HEK293 (cell line): ENCODE results near the gene PPP1R3F.

ENCODE experiments used
- CTCF ChIA-PET: fragments of 350-600 bp; formaldehyde crosslinking; extraction: SDS; loops from one replicate; lab custom pipeline; 2021; ENCODE audit warnings: antibody characterized with exemption; lab: Yijun Ruan, JAX
- POLR2A ChIA-PET: fragments of 300-600 bp; formaldehyde crosslinking; extraction: SDS; loops from one replicate; lab custom pipeline; 2020; ENCODE audit warnings: antibody characterized with exemption, inconsistent platforms; lab: Yijun Ruan, JAX
- H3K27ac ChIP-seq: fragments of 200-500 bp; sonication (Bioruptor generic); 2 replicates; pipeline ENCODE4 v1.5.1; 2014; ENCODE audit warnings: low read depth, low read length, control low read depth, inconsistent platforms; ENCODE audit errors: extremely low read depth
- H3K36me3 ChIP-seq, 2 experiments: fragments of 200-500 bp in 1 of 2; sonication (Bioruptor generic) in 1 of 2; 1 replicate in 1 of 2; 2 replicates in 1 of 2; pipeline ENCODE4 v1.5.1; 2014 to 2017; ENCODE audit warnings: inconsistent platforms in 2 of 2, low read length in 2 of 2; ENCODE audit not compliant: control insufficient read depth in 2 of 2, insufficient read depth in 1 of 2
- H3K4me1 ChIP-seq: fragments of 200-500 bp; sonication (Bioruptor generic); 2 replicates; pipeline ENCODE4 v1.5.1; 2014; ENCODE audit warnings: mild to moderate bottlenecking, low read length, inconsistent platforms; ENCODE audit not compliant: control insufficient read depth, insufficient read depth
- H3K4me3 ChIP-seq: 2 replicates; pipeline ENCODE4 v1.5.1; 2011; ENCODE audit warnings: low read depth, mild to moderate bottlenecking, control low read depth, low read length, moderate library complexity
- H3K9me3 ChIP-seq: fragments of 200-500 bp; sonication (Bioruptor generic); 2 replicates; pipeline ENCODE4 v1.5.1; 2014; ENCODE audit warnings: low read depth, low read length, inconsistent platforms; ENCODE audit not compliant: control insufficient read depth, insufficient read depth
- BCL11B ChIP-seq: fragments of 450-650 bp; formaldehyde crosslinking; IDR thresholded peaks from 2 replicates; pipeline ENCODE4 v1.5.1; 2016; ENCODE audit warnings: low read depth, missing biosample characterization, missing genetic modification characterization
- GLI4 ChIP-seq: fragments of 450-650 bp; formaldehyde crosslinking; IDR thresholded peaks from 2 replicates; pipeline ENCODE4 v1.5.1; 2016; ENCODE audit warnings: missing biosample characterization, missing genetic modification characterization
- HOXC10 ChIP-seq: sonication (generic); formaldehyde crosslinking; IDR thresholded peaks from 2 replicates; pipeline ENCODE4 v1.8.1; 2023; ENCODE audit warnings: mild to moderate bottlenecking, missing genetic modification reagents
- OVOL3 ChIP-seq: fragments of 450-650 bp; formaldehyde crosslinking; IDR thresholded peaks from 2 replicates; pipeline ENCODE4 v1.5.1; 2016; ENCODE audit warnings: missing biosample characterization, missing genetic modification characterization
- SP3 ChIP-seq: fragments of 450-650 bp; formaldehyde crosslinking; IDR thresholded peaks from 2 replicates; pipeline ENCODE4 v1.5.1; 2016; ENCODE audit warnings: missing biosample characterization, missing genetic modification characterization
- YY1 ChIP-seq: fragments of 450-650 bp; formaldehyde crosslinking; IDR thresholded peaks from 2 replicates; pipeline ENCODE4 v1.5.1; 2018; ENCODE audit warnings: missing biosample characterization, missing genetic modification characterization
- ZBTB48 ChIP-seq: fragments of 450-650 bp; formaldehyde crosslinking; IDR thresholded peaks from 2 replicates; pipeline ENCODE4 v1.5.1; 2016; ENCODE audit warnings: missing biosample characterization, missing genetic modification characterization
- ZFP3 ChIP-seq: fragments of 450-650 bp; formaldehyde crosslinking; IDR thresholded peaks from 2 replicates; pipeline ENCODE4 v1.5.1; 2016; ENCODE audit warnings: low read depth, missing biosample characterization, missing genetic modification characterization
- ZFP37 ChIP-seq: fragments of 450-650 bp; formaldehyde crosslinking; IDR thresholded peaks from 2 replicates; pipeline ENCODE4 v1.5.1; 2016; ENCODE audit warnings: missing biosample characterization, missing genetic modification characterization
- ZNF112 ChIP-seq: fragments of 450-650 bp; formaldehyde crosslinking; IDR thresholded peaks from 2 replicates; pipeline ENCODE4 v1.5.0; 2017; ENCODE audit warnings: missing biosample characterization, missing genetic modification characterization
- ZNF114 ChIP-seq: fragments of 450-650 bp; formaldehyde crosslinking; IDR thresholded peaks from 2 replicates; pipeline ENCODE4 v1.5.0; 2017; ENCODE audit warnings: missing biosample characterization, missing genetic modification characterization
- ZNF16 ChIP-seq: fragments of 450-650 bp; formaldehyde crosslinking; IDR thresholded peaks from 2 replicates; pipeline ENCODE4 v1.5.1; 2016; ENCODE audit warnings: low read depth, missing biosample characterization, missing genetic modification characterization
- ZNF239 ChIP-seq: fragments of 450-650 bp; formaldehyde crosslinking; IDR thresholded peaks from 2 replicates; pipeline ENCODE4 v1.5.1; 2016; ENCODE audit warnings: missing biosample characterization, missing genetic modification characterization
- ZNF391 ChIP-seq: fragments of 450-650 bp; formaldehyde crosslinking; IDR thresholded peaks from 2 replicates; pipeline ENCODE4 v1.5.1; 2016; ENCODE audit warnings: low read depth, missing biosample characterization, missing genetic modification characterization, borderline replicate concordance
- ZNF48 ChIP-seq: fragments of 450-650 bp; formaldehyde crosslinking; IDR thresholded peaks from 2 replicates; pipeline ENCODE4 v1.5.1; 2016; ENCODE audit warnings: missing biosample characterization, missing genetic modification characterization
- ZNF664 ChIP-seq: fragments of 450-650 bp; formaldehyde crosslinking; IDR thresholded peaks from 2 replicates; pipeline ENCODE4 v1.5.1; 2016; ENCODE audit warnings: missing biosample characterization, missing genetic modification characterization
- ZXDB ChIP-seq: fragments of 450-650 bp; formaldehyde crosslinking; IDR thresholded peaks from 2 replicates; pipeline ENCODE4 v1.5.1; 2016; ENCODE audit warnings: missing biosample characterization, missing genetic modification characterization
- TF ChIP-seq, protein P1 (sequence below): fragments of 450-650 bp; formaldehyde crosslinking; IDR thresholded peaks from 2 replicates; pipeline ENCODE4 v1.5.1; 2016; ENCODE audit warnings: missing biosample characterization, missing genetic modification characterization
- TF ChIP-seq, protein P2 (sequence below): fragments of 450-650 bp; formaldehyde crosslinking; IDR thresholded peaks from 2 replicates; pipeline ENCODE4 v1.5.1; 2016; ENCODE audit warnings: missing biosample characterization, missing genetic modification characterization
- TF ChIP-seq, protein P3 (sequence below): fragments of 450-650 bp; formaldehyde crosslinking; IDR thresholded peaks from 2 replicates; pipeline ENCODE4 v1.5.1; 2017; ENCODE audit warnings: missing biosample characterization, mild to moderate bottlenecking, missing genetic modification characterization, moderate library complexity
- TF ChIP-seq, protein P4 (sequence below): fragments of 450-650 bp; formaldehyde crosslinking; IDR thresholded peaks from 2 replicates; pipeline ENCODE4 v1.5.1; 2016; ENCODE audit warnings: missing biosample characterization, missing genetic modification characterization
- TF ChIP-seq, protein P5 (sequence below): fragments of 450-650 bp; IDR thresholded peaks from 2 replicates; pipeline ENCODE4 v1.5.1; 2018; ENCODE audit warnings: missing biosample characterization, mild to moderate bottlenecking, missing genetic modification characterization
- TF ChIP-seq, protein P6 (sequence below): fragments of 450-650 bp; formaldehyde crosslinking; IDR thresholded peaks from 2 replicates; pipeline ENCODE4 v1.5.1; 2016; ENCODE audit warnings: missing biosample characterization, missing genetic modification characterization

The PPP1R3F gene

DNA sequence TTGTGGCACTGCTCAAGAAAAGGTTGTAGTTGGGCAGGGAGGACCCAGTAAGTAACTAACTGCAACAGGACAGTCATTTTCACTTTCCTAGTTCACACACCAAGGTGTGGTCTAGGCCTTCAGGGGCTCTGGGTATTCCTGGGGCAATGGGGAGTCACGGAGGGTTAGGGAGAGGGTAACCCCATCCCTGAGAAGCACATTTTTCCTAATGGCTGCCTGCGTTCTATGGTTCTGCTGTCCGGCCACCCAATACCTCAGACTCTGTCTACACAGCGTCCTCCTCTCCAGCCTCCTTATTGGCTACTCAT, 937 bp upstream of the PPP1R3F start:
- no peaks in the 10 kb centered on the region for H3K9me3 ChIP-seq
- H3K27ac ChIP-seq, result no peak overlapping the region; the same call in 1 of the 2 replicates
- ChIA-PET CTCF (interaction anchor here (0.8 to 1.4 kb wide), 3 partner anchors 23 to 570 kb away, joined by 3 to 5 read pairs (median 4); no protein-coding TSS in a partner anchor), POLR2A (interaction anchor here (0.8 to 2.2 kb wide), 13 partner anchors 10 to 532 kb away, joined by 3 to 31 read pairs (median 5); partner anchors contain the start of genes HDAC6, PLP2 and TFE3)
- TF ChIP-seq ZNF48 (tag by site-specific recombination) (no peak), ZFP37 (tag by site-specific recombination) (peak; percentile 16; the same call in 1 of the 2 replicates), ZNF391 (tag by site-specific recombination) (peak; percentile 25; the same call in 1 of the 2 replicates), ZBTB48 (peak; percentile 81), YY1 (tag by site-specific recombination) (peak; percentile 65), ZXDB (tag by site-specific recombination) (peak; percentile 31; the same call in 1 of the 2 replicates), ZNF16 (tag by site-specific recombination) (peak; percentile 92)
- TF ChIP-seq, protein P1, sequence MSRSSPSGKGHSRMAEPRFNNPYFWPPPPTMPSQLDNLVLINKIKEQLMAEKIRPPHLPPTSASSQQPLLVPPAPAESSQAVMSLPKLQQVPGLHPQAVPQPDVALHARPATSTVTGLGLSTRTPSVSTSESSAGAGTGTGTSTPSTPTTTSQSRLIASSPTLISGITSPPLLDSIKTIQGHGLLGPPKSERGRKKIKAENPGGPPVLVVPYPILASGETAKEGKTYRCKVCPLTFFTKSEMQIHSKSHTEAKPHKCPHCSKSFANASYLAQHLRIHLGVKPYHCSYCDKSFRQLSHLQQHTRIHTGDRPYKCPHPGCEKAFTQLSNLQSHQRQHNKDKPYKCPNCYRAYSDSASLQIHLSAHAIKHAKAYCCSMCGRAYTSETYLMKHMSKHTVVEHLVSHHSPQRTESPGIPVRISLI (tag by site-specific recombination), result no peak
- TF ChIP-seq, protein P2, sequence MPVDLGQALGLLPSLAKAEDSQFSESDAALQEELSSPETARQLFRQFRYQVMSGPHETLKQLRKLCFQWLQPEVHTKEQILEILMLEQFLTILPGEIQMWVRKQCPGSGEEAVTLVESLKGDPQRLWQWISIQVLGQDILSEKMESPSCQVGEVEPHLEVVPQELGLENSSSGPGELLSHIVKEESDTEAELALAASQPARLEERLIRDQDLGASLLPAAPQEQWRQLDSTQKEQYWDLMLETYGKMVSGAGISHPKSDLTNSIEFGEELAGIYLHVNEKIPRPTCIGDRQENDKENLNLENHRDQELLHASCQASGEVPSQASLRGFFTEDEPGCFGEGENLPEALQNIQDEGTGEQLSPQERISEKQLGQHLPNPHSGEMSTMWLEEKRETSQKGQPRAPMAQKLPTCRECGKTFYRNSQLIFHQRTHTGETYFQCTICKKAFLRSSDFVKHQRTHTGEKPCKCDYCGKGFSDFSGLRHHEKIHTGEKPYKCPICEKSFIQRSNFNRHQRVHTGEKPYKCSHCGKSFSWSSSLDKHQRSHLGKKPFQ (tag by site-specific recombination), result peak; percentile 64
- TF ChIP-seq, protein P3, sequence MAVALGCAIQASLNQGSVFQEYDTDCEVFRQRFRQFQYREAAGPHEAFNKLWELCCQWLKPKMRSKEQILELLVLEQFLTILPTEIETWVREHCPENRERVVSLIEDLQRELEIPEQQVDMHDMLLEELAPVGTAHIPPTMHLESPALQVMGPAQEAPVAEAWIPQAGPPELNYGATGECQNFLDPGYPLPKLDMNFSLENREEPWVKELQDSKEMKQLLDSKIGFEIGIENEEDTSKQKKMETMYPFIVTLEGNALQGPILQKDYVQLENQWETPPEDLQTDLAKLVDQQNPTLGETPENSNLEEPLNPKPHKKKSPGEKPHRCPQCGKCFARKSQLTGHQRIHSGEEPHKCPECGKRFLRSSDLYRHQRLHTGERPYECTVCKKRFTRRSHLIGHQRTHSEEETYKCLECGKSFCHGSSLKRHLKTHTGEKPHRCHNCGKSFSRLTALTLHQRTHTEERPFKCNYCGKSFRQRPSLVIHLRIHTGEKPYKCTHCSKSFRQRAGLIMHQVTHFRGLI, result no peak
- H3K36me3 ChIP-seq, result peaks cover 0 to 3% of the 10 kb centered on the region in 2 experiments; a peak in 1 of 3 replicates
- no peaks in the 10 kb centered on the region; the same call in 1 of the 2 replicates for H3K4me1 ChIP-seq
- peak overlapping the region; percentile 40 for H3K4me3 ChIP-seq

DNA sequence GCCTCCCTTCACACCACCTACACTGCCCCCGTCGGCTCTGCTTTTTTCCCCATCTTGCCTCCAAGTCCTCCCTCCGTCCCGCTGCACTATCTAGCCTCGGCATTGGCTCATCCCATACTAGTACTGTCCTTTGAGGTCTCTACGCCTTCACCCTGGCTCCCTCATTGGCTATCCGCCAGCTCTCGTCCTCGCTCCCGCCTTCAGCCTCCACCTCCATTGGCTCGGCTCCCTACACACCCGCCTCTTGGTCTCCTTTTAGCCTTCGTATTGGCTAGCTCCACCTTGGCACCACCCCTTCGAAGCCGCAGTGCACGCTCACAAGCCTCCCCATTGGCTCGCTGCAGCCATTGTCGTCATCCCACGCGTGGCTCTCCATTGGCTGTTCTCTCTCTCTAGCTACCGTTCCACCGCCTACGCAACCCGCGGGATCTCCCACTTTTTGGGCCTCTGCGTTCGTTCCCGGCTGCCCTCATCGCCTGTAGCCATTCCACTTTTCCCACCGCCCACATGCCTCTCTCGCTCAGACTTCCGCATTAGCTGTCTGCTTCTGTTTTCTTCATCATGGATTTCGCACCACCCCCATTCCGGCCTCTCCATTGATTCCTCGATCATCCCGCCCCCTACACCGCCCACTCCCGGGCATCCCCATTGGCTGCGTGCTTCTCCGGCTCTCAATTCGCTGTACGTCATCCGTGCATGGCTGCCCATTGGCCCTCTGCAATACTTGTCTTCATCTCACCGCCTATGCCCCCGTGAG, 405 bp upstream of the PPP1R3F start:
- peak overlapping the region; percentile 87 for H3K27ac ChIP-seq
- ChIA-PET CTCF (interaction anchor here (0.8 to 1.4 kb wide), 3 partner anchors 22 to 570 kb away, joined by 3 to 5 read pairs (median 4); no protein-coding TSS in a partner anchor), POLR2A (interaction anchor here (0.8 to 2.2 kb wide), 14 partner anchors 10 to 532 kb away, joined by 3 to 31 read pairs (median 5); partner anchors contain the start of genes HDAC6, PLP2 and TFE3)
- H3K36me3 ChIP-seq, result peaks cover 0 to 3% of the 10 kb centered on the region in 2 experiments; a peak in 1 of 3 replicates
- H3K9me3 ChIP-seq, result no peaks in the 10 kb centered on the region
- H3K4me3 ChIP-seq, result peak overlapping the region; percentile 73
- H3K4me1 ChIP-seq, result no peaks in the 10 kb centered on the region; the same call in 1 of the 2 replicates
- TF ChIP-seq BCL11B (tag by site-specific recombination) (no peak), ZNF112 (tag by site-specific recombination) (no peak), SP3 (tag by site-specific recombination) (peak; percentile 96), ZNF664 (tag by site-specific recombination) (no peak), ZFP3 (tag by site-specific recombination) (no peak), ZNF16 (tag by site-specific recombination) (no peak), ZNF114 (tag by site-specific recombination) (no peak), OVOL3 (tag by site-specific recombination) (no peak), ZNF239 (tag by site-specific recombination) (no peak), GLI4 (tag by site-specific recombination) (no peak), HOXC10 (CRISPR knock-in tag) (no peak)
- TF ChIP-seq, protein P4, sequence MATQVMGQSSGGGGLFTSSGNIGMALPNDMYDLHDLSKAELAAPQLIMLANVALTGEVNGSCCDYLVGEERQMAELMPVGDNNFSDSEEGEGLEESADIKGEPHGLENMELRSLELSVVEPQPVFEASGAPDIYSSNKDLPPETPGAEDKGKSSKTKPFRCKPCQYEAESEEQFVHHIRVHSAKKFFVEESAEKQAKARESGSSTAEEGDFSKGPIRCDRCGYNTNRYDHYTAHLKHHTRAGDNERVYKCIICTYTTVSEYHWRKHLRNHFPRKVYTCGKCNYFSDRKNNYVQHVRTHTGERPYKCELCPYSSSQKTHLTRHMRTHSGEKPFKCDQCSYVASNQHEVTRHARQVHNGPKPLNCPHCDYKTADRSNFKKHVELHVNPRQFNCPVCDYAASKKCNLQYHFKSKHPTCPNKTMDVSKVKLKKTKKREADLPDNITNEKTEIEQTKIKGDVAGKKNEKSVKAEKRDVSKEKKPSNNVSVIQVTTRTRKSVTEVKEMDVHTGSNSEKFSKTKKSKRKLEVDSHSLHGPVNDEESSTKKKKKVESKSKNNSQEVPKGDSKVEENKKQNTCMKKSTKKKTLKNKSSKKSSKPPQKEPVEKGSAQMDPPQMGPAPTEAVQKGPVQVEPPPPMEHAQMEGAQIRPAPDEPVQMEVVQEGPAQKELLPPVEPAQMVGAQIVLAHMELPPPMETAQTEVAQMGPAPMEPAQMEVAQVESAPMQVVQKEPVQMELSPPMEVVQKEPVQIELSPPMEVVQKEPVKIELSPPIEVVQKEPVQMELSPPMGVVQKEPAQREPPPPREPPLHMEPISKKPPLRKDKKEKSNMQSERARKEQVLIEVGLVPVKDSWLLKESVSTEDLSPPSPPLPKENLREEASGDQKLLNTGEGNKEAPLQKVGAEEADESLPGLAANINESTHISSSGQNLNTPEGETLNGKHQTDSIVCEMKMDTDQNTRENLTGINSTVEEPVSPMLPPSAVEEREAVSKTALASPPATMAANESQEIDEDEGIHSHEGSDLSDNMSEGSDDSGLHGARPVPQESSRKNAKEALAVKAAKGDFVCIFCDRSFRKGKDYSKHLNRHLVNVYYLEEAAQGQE (tag by site-specific recombination), result no peak
- TF ChIP-seq, protein P5, sequence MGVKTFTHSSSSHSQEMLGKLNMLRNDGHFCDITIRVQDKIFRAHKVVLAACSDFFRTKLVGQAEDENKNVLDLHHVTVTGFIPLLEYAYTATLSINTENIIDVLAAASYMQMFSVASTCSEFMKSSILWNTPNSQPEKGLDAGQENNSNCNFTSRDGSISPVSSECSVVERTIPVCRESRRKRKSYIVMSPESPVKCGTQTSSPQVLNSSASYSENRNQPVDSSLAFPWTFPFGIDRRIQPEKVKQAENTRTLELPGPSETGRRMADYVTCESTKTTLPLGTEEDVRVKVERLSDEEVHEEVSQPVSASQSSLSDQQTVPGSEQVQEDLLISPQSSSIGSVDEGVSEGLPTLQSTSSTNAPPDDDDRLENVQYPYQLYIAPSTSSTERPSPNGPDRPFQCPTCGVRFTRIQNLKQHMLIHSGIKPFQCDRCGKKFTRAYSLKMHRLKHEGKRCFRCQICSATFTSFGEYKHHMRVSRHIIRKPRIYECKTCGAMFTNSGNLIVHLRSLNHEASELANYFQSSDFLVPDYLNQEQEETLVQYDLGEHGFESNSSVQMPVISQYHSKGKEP (tag by site-specific recombination), result no peak
- TF ChIP-seq, protein P6, sequence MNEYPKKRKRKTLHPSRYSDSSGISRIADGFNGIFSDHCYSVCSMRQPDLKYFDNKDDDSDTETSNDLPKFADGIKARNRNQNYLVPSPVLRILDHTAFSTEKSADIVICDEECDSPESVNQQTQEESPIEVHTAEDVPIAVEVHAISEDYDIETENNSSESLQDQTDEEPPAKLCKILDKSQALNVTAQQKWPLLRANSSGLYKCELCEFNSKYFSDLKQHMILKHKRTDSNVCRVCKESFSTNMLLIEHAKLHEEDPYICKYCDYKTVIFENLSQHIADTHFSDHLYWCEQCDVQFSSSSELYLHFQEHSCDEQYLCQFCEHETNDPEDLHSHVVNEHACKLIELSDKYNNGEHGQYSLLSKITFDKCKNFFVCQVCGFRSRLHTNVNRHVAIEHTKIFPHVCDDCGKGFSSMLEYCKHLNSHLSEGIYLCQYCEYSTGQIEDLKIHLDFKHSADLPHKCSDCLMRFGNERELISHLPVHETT (tag by site-specific recombination), result no peak
